Skeletal muscle tissue (tissue), 4 donors: ENCODE measurements around the gene EPHA6. TPM values are rescaled to one million over a fixed set of nuclear protein-coding genes. Genes with fewer than 3 reads are reported as not detected.
A peak's percentile ranks its signal among the peaks of the same experiment; 100 is the strongest.

ENCODE experiments used
- H3K27ac ChIP-seq: one replicate; pipeline ENCODE4 v1.7.0; 2013; ENCODE audit warnings: mild to moderate bottlenecking, low read depth, low read length, inconsistent platforms
- H3K27me3 ChIP-seq, 3 donors: one replicate each; pipeline ENCODE4 v1.7.0; 2013; ENCODE audit warnings: low read length in 3 of 3; ENCODE audit not compliant: control insufficient read depth in 3 of 3, insufficient read depth in 3 of 3
- H3K36me3 ChIP-seq, 3 donors: one replicate each; pipeline ENCODE4 v1.7.0; 2013; ENCODE audit warnings: low read length in 3 of 3; ENCODE audit not compliant: control insufficient read depth in 3 of 3, insufficient read depth in 3 of 3
- H3K4me1 ChIP-seq, 3 donors: one replicate each; pipeline ENCODE4 v1.7.0; 2013; ENCODE audit warnings: low read length in 3 of 3, mild to moderate bottlenecking in 3 of 3; ENCODE audit not compliant: control insufficient read depth in 3 of 3, insufficient read depth in 3 of 3
- H3K4me3 ChIP-seq, 3 donors: one replicate each; pipeline ENCODE4 v1.7.0; 2013; ENCODE audit warnings: low read length in 3 of 3
- H3K9ac ChIP-seq, 3 donors: one replicate each; pipeline ENCODE4 v1.7.0; 2013; ENCODE audit warnings: low read length in 3 of 3, mild to moderate bottlenecking in 3 of 3, moderate library complexity in 2 of 3, low read depth in 1 of 3
- H3K9me3 ChIP-seq, 3 donors: one replicate each; pipeline ENCODE4 v1.7.0; 2013; ENCODE audit warnings: low read length in 3 of 3; ENCODE audit not compliant: control insufficient read depth in 3 of 3
- total RNA-seq: library from RNA; depleted of rRNA; stranded (reverse); fragments of >200 nt; gene quantifications from one replicate; pipeline ENCODE4 v1.2.3, GENCODE V29; 2014
- donor health status: Osteomylitis.

The EPHA6 gene
- total RNA-seq, 1 donor from 2014 or later: 0.52 TPM

- H3K9me3 ChIP-seq: no peaks in the 10 kb centered on the region
- no peak overlapping the region for H3K9ac ChIP-seq
Measured at GRCh38 chr3:97712919-97713318, 898.5 kb downstream of the EPHA6 start.

GRCh38 chr3:97713634-97714033 lies 899.2 kb downstream of the EPHA6 start:
- H3K36me3 ChIP-seq: no peaks in the 10 kb centered on the region
- H3K4me1 ChIP-seq: no peaks in the 10 kb centered on the region
- no peak overlapping the region for H3K9ac ChIP-seq
- no peak overlapping the region for H3K27ac ChIP-seq
- no peaks in the 10 kb centered on the region for H3K27me3 ChIP-seq
- no peak overlapping the region for H3K4me3 ChIP-seq
- no peaks in the 10 kb centered on the region for H3K9me3 ChIP-seq

More at GRCh38 chr3:97712919-97713318, 898.5 kb downstream of the EPHA6 start:
- Histone ChIP-seq H3K36me3 (no peaks in the 10 kb centered on the region), H3K27ac (no peak overlapping the region), H3K4me3 (no peak overlapping the region), H3K27me3 (no peaks in the 10 kb centered on the region), H3K4me1 (no peaks in the 10 kb centered on the region)

GRCh38 chr3:97719156-97719821 lies 904.9 kb downstream of the EPHA6 start:
- Histone ChIP-seq H3K36me3 (no peaks in the 10 kb centered on the region), H3K9ac (no peak overlapping the region), H3K27me3 (no peaks in the 10 kb centered on the region), H3K9me3 (no peaks in the 10 kb centered on the region), H3K4me1 (no peaks in the 10 kb centered on the region), H3K27ac (no peak overlapping the region), H3K4me3 (peak overlapping the region in 2 of 3 donors; percentile 39 to 42)

- no peaks in the 10 kb centered on the region for H3K27me3 ChIP-seq
- no peak overlapping the region for H3K9ac ChIP-seq
- H3K4me1 ChIP-seq: no peaks in the 10 kb centered on the region
- no peaks in the 10 kb centered on the region for H3K9me3 ChIP-seq
- no peaks in the 10 kb centered on the region for H3K36me3 ChIP-seq
- no peak overlapping the region for H3K27ac ChIP-seq
- H3K4me3 ChIP-seq: no peak overlapping the region
Measured at GRCh38 chr3:97720417-97720816, 906.0 kb downstream of the EPHA6 start.

GRCh38 chr3:97721446-97721845 lies 907.1 kb downstream of the EPHA6 start:
- Histone ChIP-seq H3K36me3 (no peaks in the 10 kb centered on the region), H3K9ac (no peak overlapping the region), H3K4me3 (no peak overlapping the region), H3K27ac (no peak overlapping the region), H3K27me3 (no peaks in the 10 kb centered on the region), H3K4me1 (no peaks in the 10 kb centered on the region), H3K9me3 (no peaks in the 10 kb centered on the region)

- no peak overlapping the region for H3K9ac ChIP-seq
- no peaks in the 10 kb centered on the region for H3K9me3 ChIP-seq
- H3K4me3 ChIP-seq: no peak overlapping the region
- no peak overlapping the region for H3K27ac ChIP-seq
- H3K36me3 ChIP-seq: no peaks in the 10 kb centered on the region
- no peaks in the 10 kb centered on the region for H3K27me3 ChIP-seq
- H3K4me1 ChIP-seq: no peaks in the 10 kb centered on the region
Measured at GRCh38 chr3:97736928-97737327, 922.5 kb downstream of the EPHA6 start.

GRCh38 chr3:97738761-97739160 lies 924.4 kb downstream of the EPHA6 start:
- Histone ChIP-seq H3K4me3 (no peak overlapping the region), H3K27ac (no peak overlapping the region), H3K9me3 (no peaks in the 10 kb centered on the region), H3K36me3 (no peaks in the 10 kb centered on the region), H3K4me1 (no peaks in the 10 kb centered on the region), H3K9ac (no peak overlapping the region), H3K27me3 (no peaks in the 10 kb centered on the region)

GRCh38 chr3:97742036-97742435 lies 927.6 kb downstream of the EPHA6 start:
- no peaks in the 10 kb centered on the region for H3K9me3 ChIP-seq
- H3K4me1 ChIP-seq: no peaks in the 10 kb centered on the region
- no peaks in the 10 kb centered on the region for H3K36me3 ChIP-seq
- H3K4me3 ChIP-seq: no peak overlapping the region
- H3K9ac ChIP-seq: no peak overlapping the region
- no peaks in the 10 kb centered on the region for H3K27me3 ChIP-seq
- H3K27ac ChIP-seq: no peak overlapping the region

- Histone ChIP-seq H3K27ac (no peak overlapping the region), H3K4me3 (no peak overlapping the region), H3K9ac (no peak overlapping the region), H3K4me1 (no peaks in the 10 kb centered on the region), H3K36me3 (no peaks in the 10 kb centered on the region), H3K27me3 (no peaks in the 10 kb centered on the region), H3K9me3 (no peaks in the 10 kb centered on the region)
Measured at GRCh38 chr3:97744289-97744688, 929.9 kb downstream of the EPHA6 start.

- H3K27me3 ChIP-seq: no peaks in the 10 kb centered on the region
Measured at GRCh38 chr3:97763586-97764406, 949.4 kb downstream of the EPHA6 start.

More at GRCh38 chr3:97763586-97764406, 949.4 kb downstream of the EPHA6 start:
- H3K9me3 ChIP-seq: no peaks in the 10 kb centered on the region
- H3K4me3 ChIP-seq: peak overlapping the region; percentile 91 to 97 (median 94)
- H3K36me3 ChIP-seq: no peaks in the 10 kb centered on the region
- peaks cover 2 to 10% (median 7%) of the 10 kb centered on the region in 3 donors for H3K4me1 ChIP-seq
- peak overlapping the region; percentile 71 to 86 (median 82) for H3K9ac ChIP-seq
- H3K27ac ChIP-seq: peak overlapping the region; percentile 21
